Endothelial cell of umbilical vein (primary cell): ENCODE results near the gene OXA1L. TPM values are rescaled to one million over a fixed set of nuclear protein-coding genes. Genes with fewer than 3 reads are reported as not detected.

Experiments
- BruUV-seq: library from RNA; stranded (reverse); fragments of 400-500 nt; replicated peaks from 2 replicates; lab custom pipeline; 2021; lab: Mats Ljungman, UMichigan
- CTCF ChIA-PET: fragments of 300-600, 350-600 bp; sonication (Branson Sonifier 250); formaldehyde crosslinking; loops from one replicate; lab custom pipeline; 2021; ENCODE audit warnings: antibody characterized with exemption, inconsistent platforms; lab: Charles Lee
- POLR2A ChIA-PET: fragments of 300-600, 350-600 bp; sonication (Branson Sonifier 250); formaldehyde crosslinking; loops from one replicate; lab custom pipeline; 2021; ENCODE audit warnings: antibody characterized with exemption, inconsistent platforms; lab: Charles Lee
- DNase-seq: peaks from one replicate; pipeline ENCODE4 v3.0.0-alpha.2; 2011; ENCODE audit warnings: low read depth, low spot score
- FAIRE-seq: peaks from 2 replicates; lab custom pipeline; 2011; peaks lifted over from hg19 to GRCh38; lab: Jason Lieb, UNC
- H2AFZ ChIP-seq: 2 replicates; pipeline ENCODE4 v1.6.0; 2012; ENCODE audit warnings: low read depth, low read length, control low read depth, inconsistent platforms
- H3K27ac ChIP-seq: 2 replicates; pipeline ENCODE4 v1.5.1; 2011; ENCODE audit warnings: low read depth, mild to moderate bottlenecking, control low read depth, low read length, moderate library complexity; ENCODE audit not compliant: insufficient read depth
- H3K27me3 ChIP-seq, 2 experiments: 2 replicates each; pipeline versions ENCODE4 v1.6.0 to v1.6.1; 2011; ENCODE audit warnings: low read length in 2 of 2, mixed read lengths in 1 of 2; ENCODE audit not compliant: control insufficient read depth in 2 of 2, insufficient read depth in 2 of 2
- H3K36me3 ChIP-seq, 2 experiments: 2 replicates in 1 of 2; 3 replicates in 1 of 2; pipeline ENCODE4 v1.5.1; 2011; ENCODE audit warnings: low read length in 2 of 2, mild to moderate bottlenecking in 1 of 2, moderate library complexity in 1 of 2; ENCODE audit not compliant: control insufficient read depth in 2 of 2, insufficient read depth in 2 of 2; ENCODE audit errors: extremely low read depth in 1 of 2
- H3K4me1 ChIP-seq: 3 replicates; pipeline ENCODE4 v1.5.1; 2011; ENCODE audit warnings: mild to moderate bottlenecking, low read length; ENCODE audit not compliant: control insufficient read depth, insufficient read depth; ENCODE audit errors: extremely low read depth
- H3K4me2 ChIP-seq: 2 replicates; pipeline ENCODE4 v1.6.1; 2011; ENCODE audit warnings: low read length, control low read depth, mixed read lengths; ENCODE audit not compliant: insufficient read depth
- H3K4me3 ChIP-seq, 3 experiments: fragments of 200-600 bp in 1 of 3; sonication (generic), shearing (Covaris generic) in 1 of 3; replicated peaks in 1 of 3; 2 replicates each; pipeline ENCODE4 v1.5.1; 2011 to 2016; ENCODE audit warnings: control low read depth in 3 of 3, low read length in 3 of 3, mild to moderate bottlenecking in 2 of 3, inconsistent platforms in 1 of 3, low read depth in 1 of 3, moderate library complexity in 1 of 3; ENCODE audit not compliant: insufficient read depth in 1 of 3
- H3K79me2 ChIP-seq: 2 replicates; pipeline ENCODE4 v1.6.0; 2012; ENCODE audit warnings: low read length, inconsistent platforms; ENCODE audit not compliant: control insufficient read depth, insufficient read depth
- H3K9ac ChIP-seq: replicated peaks from 2 replicates; pipeline ENCODE3; 2011; ENCODE audit warnings: low read length, control low read depth; ENCODE audit not compliant: insufficient read depth; ENCODE audit errors: extremely low read depth
- H3K9me1 ChIP-seq: replicated peaks from 3 replicates; pipeline ENCODE4 v1.6.0; 2011; ENCODE audit warnings: mild to moderate bottlenecking, low read length; ENCODE audit not compliant: control insufficient read depth, insufficient read depth; ENCODE audit errors: extremely low read depth
- H3K9me3 ChIP-seq: replicated peaks from 2 replicates; pipeline ENCODE4 v1.5.1; 2012; ENCODE audit warnings: low read length, inconsistent platforms; ENCODE audit not compliant: control insufficient read depth, insufficient read depth
- H4K20me1 ChIP-seq: replicated peaks from 2 replicates; pipeline ENCODE3; 2011; ENCODE audit warnings: mild to moderate bottlenecking, low read length; ENCODE audit not compliant: control insufficient read depth, insufficient read depth; ENCODE audit errors: extremely low read depth
- CTCF ChIP-seq, 2 donors: IDR thresholded peaks; 1 replicate in 1 of 2; 2 replicates in 1 of 2; pipeline ENCODE4 v1.5.1; 2011; ENCODE audit warnings: low read length in 2 of 2, mild to moderate bottlenecking in 2 of 2, moderate library complexity in 2 of 2, control low read depth in 1 of 2, inconsistent platforms in 1 of 2, low read depth in 1 of 2; ENCODE audit not compliant: insufficient read depth in 1 of 2; ENCODE audit errors: extremely low read depth in 1 of 2
- EZH2 ChIP-seq: IDR thresholded peaks from 2 replicates; pipeline ENCODE4 v1.6.1; 2012; ENCODE audit warnings: borderline replicate concordance, low read depth, mild to moderate bottlenecking, moderate library complexity, low read length, inconsistent platforms; ENCODE audit not compliant: severe bottlenecking
- FOS ChIP-seq: IDR thresholded peaks from 2 replicates; pipeline ENCODE4 v1.6.1; 2011; ENCODE audit warnings: mild to moderate bottlenecking, low read length, moderate library complexity, borderline replicate concordance; ENCODE audit not compliant: insufficient read depth
- GATA2 ChIP-seq: IDR thresholded peaks from 2 replicates; pipeline ENCODE4 v1.7.0; 2011; ENCODE audit warnings: low read depth, mild to moderate bottlenecking, moderate library complexity, mixed read lengths, low read length; ENCODE audit not compliant: insufficient read length, insufficient read depth
- JUN ChIP-seq: IDR thresholded peaks from 2 replicates; pipeline ENCODE4 v1.6.1; 2011; ENCODE audit warnings: borderline replicate concordance, low read depth; ENCODE audit not compliant: insufficient read length, insufficient read depth
- MAX ChIP-seq: IDR thresholded peaks from 2 replicates; pipeline ENCODE4 v1.6.1; 2011; ENCODE audit not compliant: insufficient read depth, insufficient read length
- MYC ChIP-seq: IDR thresholded peaks from one replicate; pipeline ENCODE4 v1.6.1; 2011; ENCODE audit warnings: mild to moderate bottlenecking, low read depth, low read length
- POLR2A ChIP-seq: IDR thresholded peaks from 2 replicates; pipeline ENCODE4 v1.6.1; 2012; ENCODE audit warnings: low read depth, mild to moderate bottlenecking, control low read depth, low read length
- POLR2AphosphoS5 ChIP-seq: IDR thresholded peaks from 2 replicates; pipeline ENCODE4 v1.6.1; 2012; ENCODE audit warnings: low read depth, mild to moderate bottlenecking, control low read depth, low read length, moderate library complexity; ENCODE audit not compliant: insufficient read depth
- dilution Hi-C: fragments of 300-500 bp; cut with MboI; formaldehyde crosslinking; loops from one replicate; pipeline ENCODE4 v1.15.0; 2019; ENCODE audit warnings: low sequenced_read_pairs; ENCODE audit not compliant: extremely low pct_ligation_motif_present
- intact Hi-C: fragments of 100-400 bp; cut with micrococcal nuclease; formaldehyde crosslinking; loops from one replicate; pipeline ENCODE4 v1.10.0; 2022
- polyA plus RNA-seq, 4 experiments: library from polyadenylated mRNA; depleted of rRNA in 3 of 4; stranded (reverse) in 3 of 4; unstranded in 1 of 4; fragments of >200 nt; gene quantifications; 2 replicates each; pipeline versions ENCODE4 v1.2.1 to v1.2.3, GENCODE V29; 2011 to 2012; ENCODE audit warnings: missing spikeins in 1 of 4
- total RNA-seq: library from RNA; stranded (reverse); gene quantifications from 2 replicates; pipeline ENCODE4 v1.2.3, GENCODE V29; 2021

The OXA1L gene
- total and polyA plus RNA-seq, 2 donors (not counting 3 experiments of a cell fraction or from before 2014, with no cell fraction given) = 212 to 294 TPM

- Histone ChIP-seq H3K27ac (no peak overlapping the region), H3K9me1 (no peaks in the 10 kb centered on the region), H3K4me3 (no peak overlapping the region), H3K9me3 (no peaks in the 10 kb centered on the region), H3K36me3 (peaks cover 0 to 5% of the 10 kb centered on the region in 2 experiments), H3K4me1 (peaks cover 7% of the 10 kb centered on the region), H4K20me1 (no peaks in the 10 kb centered on the region), H3K4me2 (no peak overlapping the region), H2AFZ (no peak overlapping the region), H3K79me2 (no peaks in the 10 kb centered on the region), H3K27me3 (no peaks in the 10 kb centered on the region), H3K9ac (no peak overlapping the region)
- POLR2A ChIA-PET = interaction anchor here (0.9 kb wide), 1 partner anchor 34 kb away, joined by 3 read pairs; no protein-coding TSS in a partner anchor
- CTCF ChIA-PET = interaction anchor here (7.7 kb wide), 1 partner anchor 154 kb away, joined by 77 read pairs; no protein-coding TSS in a partner anchor
- TF ChIP-seq CTCF (IDR thresholded peaks at IDR 0.05; ENCODE audit: extremely low read depth in 1 of 2, insufficient read depth in 1 of 2, low read depth in 1 of 2, low read length in 2 of 2) = no peak
- no peak for TF ChIP-seq EZH2
- no peak for TF ChIP-seq JUN
- no peak for TF ChIP-seq MAX
- TF ChIP-seq MYC = no peak
- TF ChIP-seq GATA2 = no peak
- no peak for TF ChIP-seq POLR2AphosphoS5
- no peak for TF ChIP-seq POLR2A
- no peak for TF ChIP-seq FOS
- DNase-seq = no peak
- BruUV-seq = no TSS peak
- no peak for FAIRE-seq
- dilution Hi-C loops = no loop called here
- intact Hi-C loops = no loop called here
Observed at GRCh38 chr14:22812744-22813143, 46.3 kb downstream of the OXA1L start.
